H9 (cell line): ENCODE measurements around the gene SCGB1D1. TPM values are rescaled to one million over a fixed set of nuclear protein-coding genes. Genes with fewer than 3 reads are reported as not detected.

Source experiments
- DNase-seq: peaks from one replicate; pipeline ENCODE4 v3.0.0-alpha.2; 2017
- H2AFZ ChIP-seq: one replicate; pipeline ENCODE4 v1.6.1; 2013; ENCODE audit warnings: mild to moderate bottlenecking, low read length, control low read depth, moderate library complexity
- H2AK5ac ChIP-seq: 2 replicates; pipeline ENCODE4 v1.6.1; 2013; ENCODE audit warnings: low read length, control low read depth, mixed read lengths; ENCODE audit not compliant: insufficient read length
- H2BK120ac ChIP-seq: one replicate; pipeline ENCODE4 v1.6.1; 2013; ENCODE audit warnings: low read depth, mild to moderate bottlenecking, low read length, control low read depth, inconsistent platforms; ENCODE audit not compliant: poor library complexity, severe bottlenecking
- H2BK12ac ChIP-seq: 2 replicates; pipeline ENCODE4 v1.6.1; 2013; ENCODE audit warnings: low read length, control low read depth, mixed read lengths, low read depth; ENCODE audit not compliant: insufficient read length
- H2BK15ac ChIP-seq: 2 replicates; pipeline ENCODE4 v1.6.1; 2013; ENCODE audit warnings: low read depth, low read length, control low read depth
- H2BK20ac ChIP-seq: one replicate; pipeline ENCODE4 v1.6.1; 2013; ENCODE audit warnings: low read depth, mild to moderate bottlenecking, low read length, control low read depth, inconsistent platforms; ENCODE audit not compliant: poor library complexity, severe bottlenecking
- H2BK5ac ChIP-seq: 2 replicates; pipeline ENCODE4 v1.6.1; 2013; ENCODE audit warnings: low read length, control low read depth, mixed read lengths; ENCODE audit not compliant: insufficient read length
- H3K14ac ChIP-seq: 2 replicates; pipeline ENCODE4 v1.6.1; 2013; ENCODE audit warnings: low read length, control low read depth; ENCODE audit not compliant: insufficient read depth
- H3K18ac ChIP-seq: 2 replicates; pipeline ENCODE4 v1.6.1; 2013; ENCODE audit warnings: low read depth, mild to moderate bottlenecking, mixed read lengths, low read length, control low read depth; ENCODE audit not compliant: insufficient read length
- H3K23ac ChIP-seq: 2 replicates; pipeline ENCODE4 v1.6.1; 2013; ENCODE audit warnings: low read length, control low read depth, mixed read lengths, low read depth; ENCODE audit not compliant: insufficient read length
- H3K23me2 ChIP-seq: 2 replicates; pipeline ENCODE4 v1.6.1; 2013; ENCODE audit warnings: low read depth, mild to moderate bottlenecking, mixed read lengths, low read length, control low read depth; ENCODE audit not compliant: insufficient read length, poor library complexity, severe bottlenecking
- H3K27ac ChIP-seq: 2 replicates; pipeline ENCODE4 v1.5.1; 2013; ENCODE audit warnings: low read length, control low read depth, mixed read lengths, low read depth; ENCODE audit not compliant: insufficient read length
- H3K27me3 ChIP-seq: 2 replicates; pipeline ENCODE4 v1.6.1; 2013; ENCODE audit warnings: low read length, control low read depth, inconsistent platforms; ENCODE audit not compliant: insufficient read depth
- H3K4ac ChIP-seq: 2 replicates; pipeline ENCODE4 v1.6.1; 2013; ENCODE audit warnings: low read depth, mild to moderate bottlenecking, control low read depth, inconsistent platforms, low read length, moderate library complexity
- H3K4me1 ChIP-seq: 2 replicates; pipeline ENCODE4 v1.6.1; 2013; ENCODE audit warnings: low read length, control low read depth, inconsistent platforms; ENCODE audit not compliant: insufficient read depth
- H3K4me2 ChIP-seq: 2 replicates; pipeline ENCODE4 v1.6.1; 2013; ENCODE audit warnings: low read length, control low read depth, mixed read lengths; ENCODE audit not compliant: insufficient read length, insufficient read depth
- H3K56ac ChIP-seq: 2 replicates; pipeline ENCODE4 v1.6.1; 2013; ENCODE audit warnings: low read depth, mild to moderate bottlenecking, mixed read lengths, low read length, control low read depth; ENCODE audit not compliant: insufficient read length
- H3K79me1 ChIP-seq: 2 replicates; pipeline ENCODE4 v1.6.1; 2013; ENCODE audit warnings: low read depth, mild to moderate bottlenecking, moderate library complexity, low read length, control low read depth, inconsistent platforms; ENCODE audit not compliant: insufficient read depth, poor library complexity, severe bottlenecking
- H3K79me2 ChIP-seq: 2 replicates; pipeline ENCODE4 v1.6.1; 2013; ENCODE audit warnings: low read length, control low read depth, inconsistent platforms; ENCODE audit not compliant: insufficient read depth
- H3K9ac ChIP-seq: 2 replicates; pipeline ENCODE4 v1.6.1; 2013; ENCODE audit warnings: low read length, control low read depth, mixed read lengths; ENCODE audit not compliant: insufficient read length; ENCODE audit errors: extremely low read depth
- H3K9me3 ChIP-seq: one replicate; pipeline ENCODE4 v1.6.1; 2013; ENCODE audit warnings: low read depth, low read length, inconsistent platforms; ENCODE audit not compliant: control insufficient read depth
- H3T11ph ChIP-seq: one replicate; pipeline ENCODE4 v1.6.1; 2013; ENCODE audit warnings: mild to moderate bottlenecking, low read length, control low read depth, inconsistent platforms
- H4K20me1 ChIP-seq: one replicate; pipeline ENCODE4 v1.6.1; 2013; ENCODE audit not compliant: control insufficient read depth, insufficient read length, insufficient read depth
- H4K5ac ChIP-seq: 2 replicates; pipeline ENCODE4 v1.6.1; 2013; ENCODE audit warnings: low read depth, mild to moderate bottlenecking, mixed read lengths, low read length, control low read depth; ENCODE audit not compliant: insufficient read length
- H4K8ac ChIP-seq: replicated peaks from 2 replicates; pipeline ENCODE4 v1.6.1; 2013; ENCODE audit warnings: low read length, control low read depth, mixed read lengths, low read depth; ENCODE audit not compliant: insufficient read length
- H4K91ac ChIP-seq: 2 replicates; pipeline ENCODE4 v1.6.1; 2013; ENCODE audit warnings: low read depth, mild to moderate bottlenecking, moderate library complexity, mixed read lengths, low read length, control low read depth; ENCODE audit not compliant: insufficient read length
- H3K27ac Mint-ChIP-seq, 3 experiments: 2 replicates in 2 of 3; 3 replicates in 1 of 3; pipeline ENCODE4 v1.8.0; 2020 to 2021; ENCODE audit warnings: mixed read lengths in 3 of 3, mild to moderate bottlenecking in 1 of 3, moderate library complexity in 1 of 3
- H3K27me3 Mint-ChIP-seq: 2 replicates; pipeline ENCODE4 v1.8.0; 2021; ENCODE audit warnings: low read depth, mild to moderate bottlenecking, moderate library complexity, mixed read lengths
- H3K36me3 Mint-ChIP-seq, 3 experiments: 2 replicates in 2 of 3; 3 replicates in 1 of 3; pipeline ENCODE4 v1.8.0; 2020 to 2021; ENCODE audit warnings: low read depth in 3 of 3, mixed read lengths in 3 of 3; ENCODE audit not compliant: insufficient read depth in 1 of 3
- H3K4me1 Mint-ChIP-seq, 2 experiments: 2 replicates each; pipeline ENCODE4 v1.8.0; 2020; ENCODE audit warnings: mixed read lengths in 2 of 2
- H3K4me3 Mint-ChIP-seq, 2 experiments: 2 replicates in 1 of 2; 3 replicates in 1 of 2; pipeline ENCODE4 v1.8.0; 2020 to 2021; ENCODE audit warnings: mild to moderate bottlenecking in 2 of 2, mixed read lengths in 2 of 2, moderate library complexity in 1 of 2
- H3K9me3 Mint-ChIP-seq, 2 experiments: 2 replicates in 1 of 2; 3 replicates in 1 of 2; pipeline ENCODE4 v1.8.0; 2020; ENCODE audit warnings: mild to moderate bottlenecking in 2 of 2, mixed read lengths in 2 of 2, moderate library complexity in 1 of 2
- CTCF ChIP-seq: fragments of 200-600 bp; sonication (generic); conservative IDR thresholded peaks from 3 replicates; pipeline ENCODE4 v1.8.0; 2021; ENCODE audit warnings: antibody characterized with exemption, mild to moderate bottlenecking
- WGBS: extraction: QIAGEN DNeasy Blood & Tissue Kit; methylation state at CpG from one replicate; pipeline ENCODE4 v1.1.7; 2013; ENCODE audit warnings: missing lambda C conversion rate, low lambda C conversion rate, mixed read lengths; ENCODE audit not compliant: insufficient read length; ENCODE audit errors: extremely low coverage; 5-methylcytosine and 5-hydroxymethylcytosine counted together
- total RNA-seq: library from RNA; stranded (reverse); gene quantifications from 2 replicates; pipeline ENCODE4 v1.2.1, GENCODE V29; 2021

SCGB1D1 gene
- total RNA-seq, 1 experiment from 2014 or later = not detected

GRCh38 chr11:62153087-62153395 lies 37.0 kb upstream of the SCGB1D1 start:
- Histone ChIP-seq H3K79me2 (no peaks in the 10 kb centered on the region), H3K23ac (no peak overlapping the region), H3K4me1 (no peaks in the 10 kb centered on the region), H3K9ac (no peak overlapping the region), H3K4me2 (no peak overlapping the region), H4K91ac (no peak overlapping the region), H4K20me1 (no peaks in the 10 kb centered on the region), H4K8ac (no peak overlapping the region), H2BK5ac (no peak overlapping the region), H4K5ac (no peak overlapping the region), H3K14ac (no peak overlapping the region), H3K4ac (no peak overlapping the region), H2AFZ (no peak overlapping the region), H3K9me3 (no peaks in the 10 kb centered on the region), H3K27ac (no peak overlapping the region), H3K79me1 (no peaks in the 10 kb centered on the region), H2BK120ac (no peak overlapping the region), H3T11ph (no peak overlapping the region), H3K23me2 (no peaks in the 10 kb centered on the region), H2BK20ac (no peak overlapping the region), H2AK5ac (no peak overlapping the region), H2BK12ac (no peak overlapping the region), H3K18ac (no peak overlapping the region), H3K27me3 (no peaks in the 10 kb centered on the region), H3K56ac (no peak overlapping the region), H2BK15ac (no peak overlapping the region)
- H3K27me3 Mint-ChIP-seq = no peaks in the 10 kb centered on the region
- no peak for DNase-seq
- H3K4me1 Mint-ChIP-seq = 0 out of 4 replicates have a peak, but pooled peaks cover 0 to 2% of the 10 kb centered on the region in 2 experiments
- no peak overlapping the region for H3K27ac Mint-ChIP-seq
- peaks cover 38 to 56% (median 53%) of the 10 kb centered on the region in 3 experiments; a peak in 6 of 7 replicates for H3K36me3 Mint-ChIP-seq
- TF ChIP-seq CTCF = no peak
- H3K9me3 Mint-ChIP-seq = no peaks in the 10 kb centered on the region
- WGBS = no CpG with 5 or more reads among the region's 2 CpGs
- no peak overlapping the region for H3K4me3 Mint-ChIP-seq
